Panc1 (cell line): ENCODE measurements around the gene SLC11A2. TPM values are rescaled to one million over a fixed set of nuclear protein-coding genes. Genes with fewer than 3 reads are reported as not detected.

Experiments
- ATAC-seq: fragments of 200-7000 bp; cut with Tn5 transposase; 2 replicates; pipeline ENCODE4 v1.9.1; 2020; ENCODE audit warnings: mild to moderate bottlenecking, moderate library complexity
- BruUV-seq: library from RNA; stranded (reverse); fragments of 400-500 nt; replicated peaks from 2 replicates; lab custom pipeline; 2021; lab: Mats Ljungman, UMichigan
- CTCF ChIA-PET: fragments of 300-600 bp; sonication (Branson Sonifier 250); formaldehyde crosslinking; loops from one replicate; lab custom pipeline; 2022; ENCODE audit warnings: antibody characterized with exemption; lab: Charles Lee
- POLR2A ChIA-PET: fragments of 300-600 bp; sonication (Branson Sonifier 250); formaldehyde crosslinking; loops from one replicate; lab custom pipeline; 2022; ENCODE audit warnings: antibody characterized with exemption; lab: Charles Lee
- DNase-seq: peaks from one replicate; pipeline ENCODE4 v3.0.0-alpha.2; 2010; ENCODE audit warnings: low read depth, low spot score
- H3K27ac ChIP-seq: 2 replicates; pipeline ENCODE4 v1.5.1; 2011; ENCODE audit warnings: mild to moderate bottlenecking, low read length, inconsistent platforms
- H3K27me3 ChIP-seq: fragments of 200-500 bp; sonication (Bioruptor generic); 2 replicates; pipeline ENCODE4 v1.6.0; 2014; ENCODE audit warnings: low read length, inconsistent platforms; ENCODE audit not compliant: control insufficient read depth, insufficient read depth
- H3K36me3 ChIP-seq: fragments of 200-500 bp; sonication (Bioruptor generic); 2 replicates; pipeline ENCODE4 v1.5.1; 2014; ENCODE audit warnings: inconsistent platforms, mild to moderate bottlenecking, low read length, moderate library complexity; ENCODE audit not compliant: control insufficient read depth, insufficient read depth
- H3K4me1 ChIP-seq: 2 replicates; pipeline ENCODE4 v1.5.1; 2011; ENCODE audit warnings: inconsistent platforms, mild to moderate bottlenecking, low read length, moderate library complexity; ENCODE audit not compliant: control insufficient read depth, insufficient read depth
- H3K4me3 ChIP-seq, 2 experiments: 2 replicates each; pipeline ENCODE4 v1.5.1; 2011 to 2012; ENCODE audit warnings: low read depth in 2 of 2, low read length in 2 of 2, mild to moderate bottlenecking in 2 of 2, inconsistent platforms in 1 of 2, moderate library complexity in 1 of 2
- H3K9me3 ChIP-seq: fragments of 200-500 bp; sonication (Bioruptor generic); 2 replicates; pipeline ENCODE4 v1.5.1; 2014; ENCODE audit warnings: low read depth, mild to moderate bottlenecking, inconsistent platforms, low read length, moderate library complexity; ENCODE audit not compliant: control insufficient read depth, insufficient read depth
- POLR2AphosphoS5 ChIP-seq: IDR thresholded peaks from 2 replicates; pipeline ENCODE4 v1.6.1; 2012; ENCODE audit warnings: mild to moderate bottlenecking, low read depth, low read length, moderate library complexity
- SIN3A ChIP-seq: IDR thresholded peaks from 2 replicates; pipeline ENCODE4 v1.6.1; 2012; ENCODE audit warnings: low read depth, mild to moderate bottlenecking, low read length, moderate library complexity, borderline replicate concordance; ENCODE audit not compliant: insufficient read depth
- TCF7L2 ChIP-seq: IDR thresholded peaks from 2 replicates; pipeline ENCODE4 v1.6.1; 2011; ENCODE audit warnings: mild to moderate bottlenecking, low read depth, low read length, inconsistent platforms
- in situ Hi-C: cut with HindIII; loops from 2 replicates; pipeline ENCODE4 v1.10.0; 2016; ENCODE audit warnings: low sequenced_read_pairs, low pct_unique_long_range_greater_than_20kb
- intact Hi-C: fragments of 100-400 bp; cut with micrococcal nuclease; formaldehyde crosslinking; loops from one replicate; pipeline ENCODE4 v1.10.0; 2022; ENCODE audit not compliant: unreplicated experiment
- total RNA-seq: library from RNA; stranded (reverse); gene quantifications from one replicate; pipeline ENCODE4 v1.2.1, GENCODE V29; 2021; ENCODE audit not compliant: unreplicated experiment
- TF ChIP-seq, protein P1 (sequence below): fragments of 450-650 bp; IDR thresholded peaks from 2 replicates; pipeline ENCODE4 v1.5.1; 2017; ENCODE audit warnings: mild to moderate bottlenecking
- TF ChIP-seq, protein P2 (sequence below), 2 experiments: IDR thresholded peaks; 2 replicates each; pipeline ENCODE4 v1.6.1; 2011 to 2012; ENCODE audit warnings: low read depth in 2 of 2, control low read depth in 1 of 2, low read length in 1 of 2, mild to moderate bottlenecking in 1 of 2, moderate library complexity in 1 of 2; ENCODE audit not compliant: insufficient read depth in 1 of 2

Gene SLC11A2
- total RNA-seq, 1 experiment from 2014 or later, result 59.9 TPM

DNA sequence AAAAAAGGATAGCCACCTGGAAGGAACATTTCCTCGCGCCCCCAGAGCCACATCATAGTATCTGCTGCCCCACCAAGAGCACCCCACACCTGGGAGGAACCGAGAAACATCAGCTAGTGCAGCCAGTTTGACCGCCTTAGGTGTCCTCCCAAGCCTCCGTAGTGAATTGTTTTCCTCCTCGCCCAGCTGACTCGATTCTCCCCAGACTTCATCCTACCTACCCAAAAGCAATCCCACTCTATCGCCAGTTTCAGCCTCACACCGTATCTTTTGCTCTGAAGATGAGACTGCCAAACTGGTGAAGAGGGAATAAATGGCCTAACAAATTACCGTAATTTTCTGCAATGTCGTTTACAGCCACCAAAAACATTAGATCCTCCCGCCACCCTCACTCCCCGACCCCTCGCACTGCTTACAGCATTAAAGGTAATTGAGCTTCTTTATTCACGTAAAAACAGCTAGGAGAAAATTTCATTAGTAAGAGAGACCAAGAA, 1.2 kb upstream of the SLC11A2 start:
- ATAC-seq, result no peak
- Histone ChIP-seq H3K4me3 (no peak overlapping the region), H3K4me1 (peaks cover 17% of the 10 kb centered on the region), H3K27ac (no peak overlapping the region), H3K36me3 (no peaks in the 10 kb centered on the region), H3K9me3 (no peaks in the 10 kb centered on the region), H3K27me3 (no peaks in the 10 kb centered on the region)
- ChIA-PET POLR2A (no interaction called here), CTCF (interaction anchor here (0.5 to 1.4 kb wide), 7 partner anchors 40 to 524 kb away, joined by 3 to 11 read pairs (median 6); no protein-coding TSS in a partner anchor)
- no TSS peak for BruUV-seq
- intact Hi-C loops, result loop anchor here (5.0 kb wide), 1 partner anchor 200 kb away; no protein-coding TSS in a partner anchor
- in situ Hi-C loops, result no loop called here
- no peak for DNase-seq
- TF ChIP-seq TCF7L2 (no peak), POLR2AphosphoS5 (no peak), SIN3A (no peak)
- TF ChIP-seq, protein P1, sequence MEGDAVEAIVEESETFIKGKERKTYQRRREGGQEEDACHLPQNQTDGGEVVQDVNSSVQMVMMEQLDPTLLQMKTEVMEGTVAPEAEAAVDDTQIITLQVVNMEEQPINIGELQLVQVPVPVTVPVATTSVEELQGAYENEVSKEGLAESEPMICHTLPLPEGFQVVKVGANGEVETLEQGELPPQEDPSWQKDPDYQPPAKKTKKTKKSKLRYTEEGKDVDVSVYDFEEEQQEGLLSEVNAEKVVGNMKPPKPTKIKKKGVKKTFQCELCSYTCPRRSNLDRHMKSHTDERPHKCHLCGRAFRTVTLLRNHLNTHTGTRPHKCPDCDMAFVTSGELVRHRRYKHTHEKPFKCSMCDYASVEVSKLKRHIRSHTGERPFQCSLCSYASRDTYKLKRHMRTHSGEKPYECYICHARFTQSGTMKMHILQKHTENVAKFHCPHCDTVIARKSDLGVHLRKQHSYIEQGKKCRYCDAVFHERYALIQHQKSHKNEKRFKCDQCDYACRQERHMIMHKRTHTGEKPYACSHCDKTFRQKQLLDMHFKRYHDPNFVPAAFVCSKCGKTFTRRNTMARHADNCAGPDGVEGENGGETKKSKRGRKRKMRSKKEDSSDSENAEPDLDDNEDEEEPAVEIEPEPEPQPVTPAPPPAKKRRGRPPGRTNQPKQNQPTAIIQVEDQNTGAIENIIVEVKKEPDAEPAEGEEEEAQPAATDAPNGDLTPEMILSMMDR, result no peak
- TF ChIP-seq, protein P2, sequence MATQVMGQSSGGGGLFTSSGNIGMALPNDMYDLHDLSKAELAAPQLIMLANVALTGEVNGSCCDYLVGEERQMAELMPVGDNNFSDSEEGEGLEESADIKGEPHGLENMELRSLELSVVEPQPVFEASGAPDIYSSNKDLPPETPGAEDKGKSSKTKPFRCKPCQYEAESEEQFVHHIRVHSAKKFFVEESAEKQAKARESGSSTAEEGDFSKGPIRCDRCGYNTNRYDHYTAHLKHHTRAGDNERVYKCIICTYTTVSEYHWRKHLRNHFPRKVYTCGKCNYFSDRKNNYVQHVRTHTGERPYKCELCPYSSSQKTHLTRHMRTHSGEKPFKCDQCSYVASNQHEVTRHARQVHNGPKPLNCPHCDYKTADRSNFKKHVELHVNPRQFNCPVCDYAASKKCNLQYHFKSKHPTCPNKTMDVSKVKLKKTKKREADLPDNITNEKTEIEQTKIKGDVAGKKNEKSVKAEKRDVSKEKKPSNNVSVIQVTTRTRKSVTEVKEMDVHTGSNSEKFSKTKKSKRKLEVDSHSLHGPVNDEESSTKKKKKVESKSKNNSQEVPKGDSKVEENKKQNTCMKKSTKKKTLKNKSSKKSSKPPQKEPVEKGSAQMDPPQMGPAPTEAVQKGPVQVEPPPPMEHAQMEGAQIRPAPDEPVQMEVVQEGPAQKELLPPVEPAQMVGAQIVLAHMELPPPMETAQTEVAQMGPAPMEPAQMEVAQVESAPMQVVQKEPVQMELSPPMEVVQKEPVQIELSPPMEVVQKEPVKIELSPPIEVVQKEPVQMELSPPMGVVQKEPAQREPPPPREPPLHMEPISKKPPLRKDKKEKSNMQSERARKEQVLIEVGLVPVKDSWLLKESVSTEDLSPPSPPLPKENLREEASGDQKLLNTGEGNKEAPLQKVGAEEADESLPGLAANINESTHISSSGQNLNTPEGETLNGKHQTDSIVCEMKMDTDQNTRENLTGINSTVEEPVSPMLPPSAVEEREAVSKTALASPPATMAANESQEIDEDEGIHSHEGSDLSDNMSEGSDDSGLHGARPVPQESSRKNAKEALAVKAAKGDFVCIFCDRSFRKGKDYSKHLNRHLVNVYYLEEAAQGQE (IDR thresholded peaks at IDR 0.05; ENCODE audit: insufficient read depth in 1 of 2, low read depth in 2 of 2, low read length in 1 of 2), result no peak

- no peaks in the 10 kb centered on the region for H3K27me3 ChIP-seq
- CTCF ChIA-PET, result no interaction called here
- peak overlapping the region; percentile 71 to 80 for H3K4me3 ChIP-seq
- in situ Hi-C loops, result no loop called here
- intact Hi-C loops, result loop anchor here (5.0 kb wide), 1 partner anchor 198 kb away; no protein-coding TSS in a partner anchor
- peak overlapping the region; percentile 90 for H3K27ac ChIP-seq
- ATAC-seq (no peak), DNase-seq (no peak)
- TF ChIP-seq SIN3A (no peak), TCF7L2 (no peak), POLR2AphosphoS5 (no peak)
- TF ChIP-seq, protein P1, result no peak
- TF ChIP-seq, protein P2 (IDR thresholded peaks at IDR 0.05; ENCODE audit: insufficient read depth in 1 of 2, low read depth in 2 of 2, low read length in 1 of 2), result no peak
- no peaks in the 10 kb centered on the region for H3K36me3 ChIP-seq
- BruUV-seq, result no TSS peak
- POLR2A ChIA-PET, result interaction anchor here (0.6 kb wide), 1 partner anchor 54 kb away, joined by 6 read pairs; no protein-coding TSS in a partner anchor
- H3K9me3 ChIP-seq, result no peaks in the 10 kb centered on the region
- H3K4me1 ChIP-seq, result peaks cover 17% of the 10 kb centered on the region
Measured at GRCh38 chr12:51025338-51025835, 797 bp downstream of the SLC11A2 start.
